Inflammatory macrophage treated with lipopolysaccharide for 4 hours (primary cell): ENCODE measurements around the gene CSTB.

Experiments used
- DNase-seq: peaks from one replicate; pipeline ENCODE4 v3.0.0-alpha.2; 2020

The CSTB gene

DNA sequence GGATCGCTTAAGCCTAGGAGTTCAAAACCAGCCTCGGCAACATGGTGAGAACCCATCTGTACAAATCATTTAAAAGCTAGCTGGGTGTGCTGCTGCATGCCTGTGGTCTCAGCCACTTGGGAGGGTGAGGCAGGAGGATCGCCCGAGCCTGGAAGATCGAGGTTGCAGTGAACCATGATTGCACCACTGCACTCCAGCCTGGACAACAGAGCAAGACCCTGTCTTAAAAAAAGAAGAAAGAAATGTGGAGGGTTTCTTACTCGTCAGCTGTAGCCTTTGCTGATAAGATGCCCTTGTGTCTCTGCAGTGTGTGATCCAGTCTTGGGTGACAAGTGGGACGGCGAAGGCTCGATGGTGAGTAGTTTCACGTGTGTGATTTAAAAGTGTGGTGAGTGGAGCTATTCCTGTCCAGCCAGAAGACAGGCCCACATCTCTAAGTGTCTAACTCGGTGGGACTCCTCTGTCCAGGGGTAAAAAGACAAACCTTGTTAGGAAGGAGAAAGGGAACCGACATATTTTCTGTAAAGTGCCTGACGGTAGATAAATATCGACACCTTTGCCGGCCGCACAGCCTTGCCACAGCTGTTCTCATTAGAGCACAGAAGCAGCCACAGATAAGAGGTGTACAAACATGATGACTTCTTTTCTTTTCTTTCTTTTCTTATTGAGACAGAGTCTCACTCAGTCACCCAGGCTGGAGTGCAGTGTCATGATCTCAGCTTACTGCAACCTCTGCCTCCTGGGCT, 30.2 kb downstream of the CSTB start:
- DNase-seq, result no peak

DNA sequence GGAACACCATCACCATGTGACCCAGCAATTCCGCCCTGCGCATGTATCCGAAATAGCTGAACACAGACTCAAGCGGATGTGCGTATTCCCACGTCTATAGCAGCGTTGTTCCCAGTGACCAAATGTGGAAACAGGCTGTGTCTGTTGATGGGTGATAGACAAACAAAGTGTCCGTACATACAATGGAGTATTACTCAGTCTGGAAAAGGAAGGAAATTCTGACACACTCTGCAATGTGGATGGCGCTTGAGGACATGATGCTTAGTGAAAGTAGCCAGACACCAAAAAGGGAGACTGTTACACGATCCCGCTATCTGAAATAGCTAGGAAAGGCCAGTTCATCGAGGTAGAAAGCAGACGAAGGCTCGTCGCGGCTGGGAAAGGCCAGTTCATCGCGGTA, 31.4 kb downstream of the CSTB start:
- DNase-seq, result no peak

DNA sequence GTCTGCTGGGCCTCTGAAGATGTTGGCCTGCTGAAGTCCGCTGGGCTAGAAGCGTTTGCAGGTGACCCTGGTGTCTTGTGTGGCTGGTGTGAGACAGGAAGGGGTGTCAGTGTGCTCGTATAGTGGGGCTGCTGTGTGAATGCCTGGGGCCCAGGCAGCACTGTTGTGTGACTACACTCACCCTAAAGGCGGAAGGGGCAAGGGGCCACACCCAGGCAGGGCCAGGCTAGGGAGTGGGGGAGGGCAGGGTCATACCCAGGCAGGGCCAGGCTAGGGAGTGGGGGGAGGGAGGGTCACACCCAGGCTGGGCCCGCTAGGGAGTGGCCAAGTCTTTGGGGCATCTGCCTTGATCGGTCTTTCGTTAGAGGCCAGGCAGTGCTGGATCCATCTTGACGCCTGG, 32.2 kb downstream of the CSTB start:
- no peak for DNase-seq

DNA sequence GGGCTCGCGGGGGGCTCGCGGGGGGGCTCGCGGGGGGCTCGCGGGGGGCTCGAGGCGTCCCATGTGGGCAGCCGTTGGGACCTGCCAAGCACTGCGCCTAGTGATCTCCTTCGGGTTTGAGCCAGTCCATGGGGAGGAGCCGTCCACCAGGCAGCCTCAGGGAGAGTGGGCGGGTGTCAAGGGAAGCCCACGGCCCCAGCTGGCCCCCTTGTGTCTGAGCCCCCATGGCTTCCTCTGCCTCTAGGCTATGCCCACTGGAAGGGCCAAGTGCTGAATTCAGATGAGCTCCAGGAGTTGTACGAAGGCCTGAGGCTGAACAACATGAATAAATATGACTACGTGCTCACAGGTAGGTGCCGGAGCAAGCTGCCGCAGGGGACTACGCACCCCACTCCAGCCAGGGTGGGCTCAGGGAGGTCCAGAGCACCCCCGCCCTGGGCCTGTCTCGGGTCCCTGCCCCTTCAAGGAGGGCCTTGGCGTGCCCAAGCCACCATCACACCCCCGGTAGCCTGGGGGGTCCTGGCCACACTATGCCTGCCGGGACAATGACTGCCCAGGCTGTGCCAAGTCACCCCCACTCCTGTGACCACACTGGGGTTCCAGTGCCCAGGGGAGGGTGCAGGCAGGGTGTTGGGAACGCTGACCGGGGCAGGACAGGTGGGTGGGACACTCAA, 34.5 kb downstream of the CSTB start:
- no peak for DNase-seq

DNA sequence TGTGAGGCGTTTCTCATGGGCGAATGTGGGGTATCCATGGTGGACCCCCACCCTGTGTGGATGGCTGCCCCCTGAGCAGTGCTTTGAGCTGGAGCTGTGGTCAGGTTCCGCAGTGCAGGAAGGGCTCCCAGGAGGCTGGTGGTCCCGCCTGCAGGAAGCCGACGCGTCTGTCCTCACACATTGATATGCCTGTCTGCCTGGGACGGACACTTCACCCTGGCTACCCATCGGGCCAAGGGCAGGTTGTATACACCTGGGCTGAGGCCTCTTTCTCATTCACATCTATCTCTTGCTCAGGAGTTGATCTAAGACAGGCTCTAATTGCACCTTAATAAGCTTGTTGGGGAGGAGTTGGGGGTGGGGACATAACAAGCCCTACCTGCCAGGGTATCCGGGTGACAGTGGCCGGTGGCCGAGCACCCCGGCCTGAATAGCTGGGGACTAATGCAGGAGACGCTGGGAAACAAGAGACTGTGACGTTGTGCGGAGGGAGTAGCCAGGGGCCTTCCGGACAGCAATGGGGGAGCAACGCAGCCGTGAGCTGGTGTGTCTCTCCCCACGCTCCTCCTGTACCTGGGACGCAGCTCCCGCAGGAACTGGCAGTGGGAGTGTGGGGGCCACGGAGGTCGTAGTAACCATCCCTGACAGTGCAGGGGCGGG, 35.5 kb downstream of the CSTB start:
- no peak for DNase-seq

DNA sequence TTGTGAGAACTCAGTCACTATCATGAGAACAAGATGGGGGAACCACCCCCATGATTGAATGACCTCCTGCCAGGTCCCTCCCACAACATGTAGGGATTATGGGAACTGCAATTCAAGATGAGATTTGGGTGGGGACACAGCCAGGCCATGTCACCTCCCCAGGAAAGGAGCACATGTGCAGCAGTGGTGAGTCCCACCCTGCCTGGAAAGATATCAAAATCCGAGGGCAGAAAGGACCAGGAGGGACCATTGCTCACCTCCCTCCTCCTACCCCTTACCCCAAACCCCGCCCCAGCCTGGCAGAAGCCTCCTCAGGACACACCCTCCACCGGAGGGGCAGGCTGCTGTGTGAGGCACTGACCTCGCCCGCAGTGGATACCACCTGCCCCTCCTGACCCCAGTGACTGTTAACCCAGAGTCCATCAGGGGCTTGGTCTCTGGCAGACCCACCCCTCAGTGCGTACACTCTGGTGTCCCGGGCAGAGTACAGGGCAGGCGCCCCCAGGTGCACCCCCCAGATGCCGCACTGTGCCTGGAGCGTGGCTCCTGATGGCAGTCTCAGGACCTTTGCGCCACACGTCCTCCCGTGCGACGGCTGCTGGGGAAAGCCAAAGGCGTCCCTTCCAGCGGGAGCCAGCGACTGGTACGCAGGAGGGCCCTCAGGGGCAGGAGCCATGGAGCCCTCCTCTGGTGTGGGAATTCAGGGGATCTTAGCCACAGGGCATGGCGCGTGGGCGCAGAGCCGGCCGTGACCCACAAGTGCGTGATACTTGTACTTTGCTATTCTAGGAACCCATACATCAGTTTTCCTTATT, 36.3 kb downstream of the CSTB start:
- DNase-seq, result peak; percentile 42

DNA sequence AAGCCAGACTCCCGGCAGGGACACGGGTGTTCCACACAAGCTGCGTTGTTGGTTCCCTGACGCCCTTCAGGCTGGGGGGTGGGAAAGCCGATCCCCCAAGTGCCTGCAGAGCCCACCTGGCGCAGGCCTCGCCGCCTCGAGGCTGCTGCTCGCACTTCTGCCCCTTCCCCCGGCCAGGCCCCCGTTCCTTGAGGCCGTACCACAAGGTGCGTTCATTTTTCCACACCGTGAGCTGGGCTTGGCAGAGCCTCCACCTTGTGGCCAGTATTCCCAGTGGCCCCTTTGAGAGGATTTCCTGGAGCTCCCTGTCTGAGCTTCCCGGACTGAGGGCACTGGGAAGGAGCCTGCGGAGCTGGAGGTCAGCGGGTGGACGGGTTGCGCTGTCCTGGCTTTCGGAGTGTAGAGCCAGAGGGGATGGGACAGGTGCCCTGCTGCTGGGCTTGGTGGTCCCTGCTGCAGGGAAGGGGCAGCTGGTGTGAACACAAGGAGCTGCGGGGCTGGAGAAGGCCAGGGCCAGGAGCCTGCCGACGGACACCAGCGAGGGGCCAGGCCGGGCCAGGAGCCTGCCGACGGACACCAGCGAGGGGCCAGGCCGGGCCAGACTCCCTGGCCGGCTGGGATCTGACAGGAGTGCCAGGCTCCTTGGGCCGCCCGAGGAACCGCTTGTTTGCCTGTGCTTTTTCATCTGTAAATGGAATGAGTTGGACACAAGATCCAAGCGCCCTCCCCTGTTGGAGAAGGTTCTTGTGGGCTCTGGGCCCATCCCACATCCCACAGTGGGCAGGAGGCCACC, 38.8 kb downstream of the CSTB start:
- no peak for DNase-seq

DNA sequence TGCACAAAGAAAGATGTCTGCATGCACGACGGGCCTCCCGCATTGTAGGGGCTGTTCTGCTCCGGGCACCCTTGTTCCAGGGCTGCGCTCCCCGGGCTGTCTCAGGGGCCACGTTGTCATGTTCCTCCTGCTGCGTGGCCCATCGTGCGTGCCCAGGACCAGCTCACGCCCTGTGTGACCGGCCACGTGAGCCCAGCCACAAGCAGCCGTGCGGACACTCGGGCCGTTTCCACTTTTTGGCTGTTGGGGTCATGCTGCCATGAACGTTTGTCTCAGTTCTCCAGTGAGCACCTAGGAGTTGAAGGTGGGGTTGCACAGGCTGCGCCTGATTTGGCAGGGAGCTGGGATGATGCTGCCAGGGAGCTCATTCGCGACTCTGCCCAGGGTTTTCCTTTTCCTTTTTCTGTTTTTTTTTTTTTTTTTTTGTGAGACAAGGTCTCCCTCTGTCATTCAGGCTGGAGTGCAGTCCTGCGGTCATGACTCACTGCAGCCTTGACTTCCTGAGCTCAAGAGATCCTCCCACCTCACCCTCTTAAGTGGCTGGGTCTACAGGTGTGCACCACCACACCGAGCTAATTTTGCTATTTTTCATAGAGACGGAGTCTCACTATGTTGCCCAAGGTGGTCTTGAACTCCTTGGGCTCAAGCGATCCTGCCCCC, 39.8 kb downstream of the CSTB start:
- peak; percentile 18 for DNase-seq

DNA sequence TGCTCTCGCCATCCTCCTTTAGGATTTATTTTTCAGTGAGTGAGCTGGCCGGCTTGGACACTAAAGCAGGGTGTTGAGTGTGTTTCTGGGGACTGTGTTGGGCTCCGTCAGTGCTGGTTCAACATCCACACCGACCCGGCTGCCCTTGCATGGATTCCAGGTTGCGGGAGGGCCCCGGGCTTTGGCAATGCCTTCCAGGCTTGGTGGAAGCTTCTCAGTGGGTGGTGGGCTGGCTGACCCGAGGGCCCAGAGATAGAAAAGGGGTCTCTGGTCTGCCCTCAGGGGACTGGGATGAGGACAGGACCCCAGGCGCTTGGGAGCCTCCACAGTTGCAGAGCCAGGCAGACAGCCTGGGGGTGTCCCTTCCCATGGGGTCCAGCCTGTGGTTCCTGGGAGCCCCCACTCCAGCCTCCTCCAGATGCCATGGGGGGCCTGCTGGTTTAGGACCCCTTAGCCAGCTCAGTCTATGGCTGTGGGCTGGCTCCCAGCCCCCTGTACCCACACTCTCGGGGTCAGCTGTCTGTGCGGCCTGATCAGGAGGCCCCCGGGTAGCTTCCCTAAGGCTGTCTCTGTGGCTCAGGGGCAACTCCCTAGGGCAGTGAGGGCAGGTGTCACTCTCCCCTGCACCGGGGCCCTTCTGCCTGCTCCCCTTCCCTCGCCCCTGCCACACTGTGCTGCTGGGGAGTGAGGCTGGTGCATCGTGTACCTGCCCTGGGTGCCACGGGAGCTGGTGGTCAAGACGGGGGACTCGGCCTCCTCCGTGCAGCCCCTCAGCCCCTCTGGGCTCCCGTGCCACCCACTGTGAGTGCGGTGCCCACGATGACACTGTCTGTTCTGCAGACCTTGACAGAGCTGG, 40.6 kb downstream of the CSTB start:
- DNase-seq, result no peak

DNA sequence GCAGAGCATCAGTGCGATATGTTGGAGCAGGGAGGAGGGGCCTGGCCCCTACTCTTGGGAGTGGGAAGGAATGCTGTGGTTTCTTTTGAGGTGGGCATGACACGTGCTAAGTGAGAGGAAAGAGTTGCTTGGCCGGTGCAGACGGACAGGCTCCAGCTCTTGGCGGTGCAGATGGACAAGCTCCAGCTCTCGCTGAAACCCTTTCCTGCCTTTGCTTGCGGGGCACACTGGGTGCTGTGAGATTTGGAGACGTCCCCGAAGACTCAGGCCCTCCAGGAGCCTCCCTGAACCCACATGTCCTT, 41.2 kb downstream of the CSTB start:
- DNase-seq, result no peak

DNA sequence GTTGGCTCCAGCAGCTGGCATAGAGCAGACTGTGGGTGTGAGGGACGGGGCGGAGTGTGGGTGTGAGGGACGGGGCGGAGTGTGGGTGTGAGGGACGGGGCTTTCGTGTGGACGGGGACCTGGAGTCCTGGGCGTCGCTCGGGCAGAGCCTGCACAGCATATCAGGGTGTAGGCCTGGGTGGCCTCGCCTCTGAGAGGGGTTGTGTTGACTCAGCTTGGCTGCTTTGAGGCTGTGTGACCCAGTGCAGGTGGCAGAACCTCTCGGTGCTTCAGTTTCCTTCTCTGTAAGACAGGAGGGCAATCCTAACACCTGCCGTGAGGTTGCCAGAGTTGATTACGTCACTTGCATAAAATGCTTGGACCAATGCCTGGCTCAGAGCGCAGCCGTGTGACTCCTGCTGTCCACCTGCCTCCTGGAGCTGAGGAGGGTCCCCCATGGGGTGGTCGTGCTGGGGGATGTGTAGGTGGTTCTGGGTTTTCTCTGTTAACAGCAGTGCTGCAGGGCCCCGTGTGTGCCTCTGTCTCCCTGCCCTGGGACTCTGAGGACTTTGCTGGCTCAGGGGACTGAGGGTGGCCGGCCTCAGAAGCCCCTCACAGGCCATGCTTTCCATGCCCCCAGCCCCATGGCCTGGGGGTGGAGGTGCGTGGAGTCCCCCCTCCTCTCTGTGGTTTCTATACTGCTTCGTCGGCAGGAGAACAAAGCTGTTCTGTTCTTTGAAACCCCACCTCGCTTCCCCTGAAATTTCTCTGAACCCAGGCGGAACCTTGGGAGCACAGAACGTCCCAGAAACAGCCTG, 41.8 kb downstream of the CSTB start:
- no peak for DNase-seq

DNA sequence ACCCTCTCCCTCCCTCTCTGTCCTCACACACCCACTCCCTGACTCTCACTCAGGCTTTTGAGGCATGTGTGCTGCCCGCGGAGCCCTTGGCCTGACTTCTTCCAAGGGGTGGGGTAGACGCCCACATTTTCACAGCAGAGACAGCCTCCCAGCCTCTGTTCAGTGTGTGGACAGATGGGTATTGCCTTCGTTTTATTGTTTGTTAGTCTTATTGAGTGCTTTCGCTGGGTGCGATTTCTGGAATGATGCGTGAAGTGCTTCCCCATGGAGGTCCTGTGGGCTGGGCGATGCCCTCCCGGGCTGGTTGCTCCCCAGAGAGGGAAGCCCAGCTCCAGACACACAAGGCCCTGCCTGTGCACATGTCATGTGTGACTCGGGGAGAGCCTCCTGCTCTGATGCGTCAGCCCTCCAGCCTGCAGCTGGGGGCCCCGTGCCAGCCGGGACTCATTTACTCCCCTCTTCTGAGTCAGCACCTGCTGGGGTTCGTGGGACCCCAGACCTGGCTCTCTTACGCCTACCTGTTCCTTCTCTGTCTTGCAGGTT, 42.5 kb downstream of the CSTB start:
- peak; percentile 82 for DNase-seq

DNA sequence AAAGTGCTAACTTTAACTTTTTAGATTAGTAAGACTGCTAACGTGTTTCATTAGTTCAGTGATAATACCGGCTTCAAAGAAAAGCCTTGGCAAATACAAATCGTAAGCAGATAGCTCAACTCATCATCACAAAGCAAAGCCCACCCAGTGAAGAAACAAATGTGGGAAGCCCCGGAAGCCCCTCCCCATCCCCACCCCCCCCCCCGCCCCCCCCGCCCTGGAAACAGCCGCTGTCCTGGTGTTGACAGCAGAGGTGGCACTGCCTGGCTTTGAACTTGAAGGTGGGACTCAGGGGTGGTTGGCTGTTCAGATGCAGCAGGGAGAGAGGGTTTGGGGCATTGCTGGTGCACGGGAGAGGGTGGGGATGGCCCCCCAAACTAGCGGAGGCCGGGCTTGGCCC, 43.0 kb downstream of the CSTB start:
- DNase-seq, result peak; percentile 39

DNA sequence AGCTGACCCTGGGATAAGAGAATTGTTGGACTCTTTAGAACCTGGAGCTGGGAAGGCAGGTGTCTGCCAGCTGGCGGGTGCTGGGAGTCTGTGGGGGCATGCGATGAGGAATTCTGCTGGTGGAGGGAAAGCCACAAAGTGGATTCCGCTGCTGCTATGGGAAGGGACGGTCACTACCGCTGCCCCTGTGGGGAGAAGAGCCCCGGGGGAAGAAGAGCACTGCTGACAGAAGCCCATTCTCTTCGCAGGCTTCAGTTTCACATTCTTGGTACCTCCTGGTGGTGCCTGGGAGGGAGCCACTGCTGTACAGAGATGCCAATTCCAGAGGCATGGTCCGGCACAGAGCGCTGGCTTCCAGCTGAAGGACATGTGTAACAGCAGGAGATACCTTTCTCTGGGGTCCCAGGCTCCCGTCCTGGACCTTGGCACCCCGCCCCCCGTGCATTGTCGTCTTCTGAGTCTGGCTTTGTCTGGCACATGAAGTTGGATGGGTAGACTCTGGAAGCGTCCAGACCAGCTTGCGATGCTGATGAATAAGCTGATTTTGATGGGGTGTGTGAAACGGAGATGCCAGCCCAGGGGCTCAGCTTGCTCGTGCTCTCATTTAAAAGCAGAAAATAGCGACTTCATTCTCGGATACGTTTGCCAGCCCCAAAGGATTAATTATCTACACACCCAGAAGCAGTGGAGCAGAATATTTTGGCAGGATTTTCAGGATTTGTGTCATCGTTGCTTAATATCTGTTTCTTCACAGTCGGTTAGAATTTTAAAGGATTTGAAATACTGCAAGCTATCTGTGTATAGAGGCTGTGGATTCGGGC, 44.0 kb downstream of the CSTB start:
- peak; percentile 15 for DNase-seq

DNA sequence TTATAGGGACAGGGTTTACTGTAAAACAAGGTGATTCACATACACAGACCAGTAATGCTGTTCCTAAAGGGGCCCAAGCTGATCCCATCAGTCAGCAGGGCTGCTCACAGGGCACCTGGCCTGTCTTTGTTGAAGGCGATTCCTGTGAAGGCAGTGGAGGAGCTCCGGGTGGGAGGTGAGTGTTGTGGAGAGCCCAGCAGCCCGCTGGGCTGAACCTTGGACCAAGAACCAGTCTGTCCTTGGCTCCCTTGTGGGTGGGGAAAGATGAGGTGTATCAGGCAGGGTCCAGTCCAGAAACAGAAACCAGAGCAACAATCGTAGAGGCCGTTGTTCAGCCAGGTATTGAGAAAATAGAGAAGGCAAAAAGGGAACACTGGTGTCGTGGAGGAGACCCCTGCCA, 44.6 kb downstream of the CSTB start:
- DNase-seq, result no peak

DNA sequence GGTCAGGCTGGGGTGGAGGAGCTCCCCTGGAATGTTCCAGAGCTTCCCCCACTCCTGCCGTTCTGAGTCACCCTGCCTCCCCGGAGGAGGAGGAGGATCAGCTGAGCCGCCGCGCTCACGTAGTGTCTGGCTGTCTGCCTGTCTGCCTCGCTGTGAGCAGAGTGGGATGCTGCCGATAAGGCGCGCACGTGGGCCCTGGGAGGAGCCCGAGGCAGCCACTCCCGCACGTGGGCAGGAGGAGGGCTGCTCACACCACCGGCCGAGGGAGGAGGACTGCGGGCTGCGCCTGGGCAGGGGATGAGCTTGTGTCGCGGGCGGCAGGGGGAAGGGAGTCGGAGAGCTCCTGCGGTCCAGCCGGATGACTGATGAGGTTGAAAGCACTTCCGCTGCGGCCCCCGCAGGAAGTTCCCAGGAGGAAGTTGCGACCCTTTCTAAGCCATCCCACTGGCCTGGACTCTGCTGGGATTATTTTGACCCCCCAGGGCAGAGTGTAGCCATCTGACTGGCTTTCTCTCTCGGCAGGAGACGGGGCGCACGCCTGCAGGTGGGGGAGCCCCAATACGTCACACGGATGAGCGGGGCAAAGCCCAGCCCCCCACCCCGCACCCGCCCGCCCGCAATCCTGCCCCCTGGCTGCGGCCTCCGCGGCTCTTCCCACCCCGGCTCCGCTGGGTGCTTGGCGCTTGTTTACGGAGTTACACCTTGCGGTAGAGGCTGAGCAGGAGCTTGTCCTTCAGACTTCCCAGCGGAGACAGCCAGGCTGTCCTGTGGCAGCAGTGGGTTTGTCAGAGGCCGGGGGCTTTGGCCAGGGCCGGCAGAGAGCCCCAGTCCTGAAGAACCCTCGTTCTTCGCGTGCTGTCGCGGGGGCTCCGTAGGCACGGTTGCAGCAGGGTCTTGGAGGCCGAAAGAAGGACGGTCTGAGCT, 47.4 kb downstream of the CSTB start:
- DNase-seq, result peak; percentile 100

DNA sequence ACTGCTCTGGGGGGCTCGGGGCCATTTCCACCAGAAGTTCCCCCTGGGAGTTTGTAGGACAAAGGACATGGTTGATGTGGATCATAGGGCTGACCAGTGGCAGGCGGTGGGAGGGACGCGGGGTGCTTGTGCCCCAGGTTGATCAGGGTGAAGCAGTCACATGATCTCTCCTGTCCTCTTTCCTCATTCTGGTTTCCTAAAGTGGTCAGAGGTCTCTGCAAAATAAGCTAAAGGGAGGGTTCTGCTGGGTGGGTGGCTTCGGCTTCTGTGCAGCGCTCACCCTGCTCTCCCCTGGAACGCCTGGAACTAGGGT, 48.0 kb downstream of the CSTB start:
- DNase-seq, result no peak

DNA sequence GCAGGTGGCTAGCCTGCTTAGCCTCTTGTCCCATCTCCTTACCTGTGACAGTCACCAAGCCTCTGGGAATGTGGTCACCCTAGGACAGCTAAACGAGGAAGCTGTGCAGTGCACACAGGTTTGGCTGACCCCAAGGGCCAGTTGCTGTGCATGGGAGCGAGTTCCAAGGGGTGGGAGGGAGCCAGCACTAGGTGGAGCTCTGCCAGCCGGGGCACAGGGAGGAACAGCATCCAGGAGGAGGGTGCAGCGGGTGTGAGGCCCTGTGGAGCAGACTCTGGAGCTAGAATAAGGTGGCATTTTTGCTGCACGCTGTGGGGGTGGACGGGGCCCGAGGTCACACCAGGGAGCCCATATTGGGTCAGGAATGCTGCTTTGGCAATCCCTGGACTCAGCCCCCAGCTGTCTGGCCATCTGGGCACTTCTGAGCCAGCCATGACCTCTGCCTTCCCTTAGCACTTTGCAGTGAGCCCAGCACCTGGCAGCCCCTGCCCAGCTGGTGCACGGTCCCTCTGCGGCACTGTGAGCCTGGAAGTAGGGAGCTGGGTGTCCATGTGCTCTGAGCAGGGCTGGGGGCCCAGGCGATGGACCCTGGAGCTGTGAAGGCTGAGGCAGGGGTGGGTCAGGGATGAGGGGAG, 48.5 kb downstream of the CSTB start:
- peak; percentile 57 for DNase-seq
